ENCODE data around the gene CITED4. TPM values are rescaled to one million over a fixed set of nuclear protein-coding genes. Genes with fewer than 3 reads are reported as not detected.

The CITED4 gene
- total RNA-seq, 1 experiment from 2014 or later, result 1.3 TPM

DNA sequence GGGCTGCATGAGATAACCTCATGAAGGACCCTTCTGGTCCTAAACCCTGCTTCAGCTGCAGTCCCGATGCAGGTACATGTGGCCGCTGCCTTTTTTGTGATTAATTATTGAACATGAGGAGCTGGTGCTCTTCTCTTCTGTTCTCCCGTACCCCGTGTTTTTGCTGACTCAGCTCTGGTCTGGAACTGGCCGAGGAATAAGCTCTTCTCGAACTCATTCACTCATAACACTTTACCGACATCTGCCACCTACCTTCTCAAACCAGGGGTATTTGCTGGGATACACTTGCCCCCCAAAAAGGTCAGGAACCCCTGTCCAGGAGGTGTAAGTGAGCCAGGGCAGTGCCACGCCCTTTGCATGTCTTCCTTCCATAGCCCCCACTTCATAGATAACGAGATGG is 46.7 kb downstream of the CITED4 start:
- intact Hi-C loops (cut with micrococcal nuclease; ENCODE audit: unreplicated experiment), result no loop called here
- ChIA-PET POLR2A (ENCODE audit: low non-redundant PET) (interaction anchor here (0.6 kb wide), 1 partner anchor 150 kb away, joined by 7 read pairs; the partner anchor contains the start of gene RIMS3), CTCF (no interaction called here)
- H3K4me3 ChIP-seq (ENCODE audit: low read depth, low read length, poor library complexity, severe bottlenecking), result no peak overlapping the region
- H3K36me3 ChIP-seq (ENCODE audit: insufficient read depth, low read length, poor library complexity, severe bottlenecking), result no peaks in the 10 kb centered on the region
- DNase-seq (ENCODE audit: low spot score), result no peak
- no peaks in the 10 kb centered on the region for H3K4me1 ChIP-seq (ENCODE audit: insufficient read depth, low read length, poor library complexity, severe bottlenecking)
- TF ChIP-seq, protein P1, sequence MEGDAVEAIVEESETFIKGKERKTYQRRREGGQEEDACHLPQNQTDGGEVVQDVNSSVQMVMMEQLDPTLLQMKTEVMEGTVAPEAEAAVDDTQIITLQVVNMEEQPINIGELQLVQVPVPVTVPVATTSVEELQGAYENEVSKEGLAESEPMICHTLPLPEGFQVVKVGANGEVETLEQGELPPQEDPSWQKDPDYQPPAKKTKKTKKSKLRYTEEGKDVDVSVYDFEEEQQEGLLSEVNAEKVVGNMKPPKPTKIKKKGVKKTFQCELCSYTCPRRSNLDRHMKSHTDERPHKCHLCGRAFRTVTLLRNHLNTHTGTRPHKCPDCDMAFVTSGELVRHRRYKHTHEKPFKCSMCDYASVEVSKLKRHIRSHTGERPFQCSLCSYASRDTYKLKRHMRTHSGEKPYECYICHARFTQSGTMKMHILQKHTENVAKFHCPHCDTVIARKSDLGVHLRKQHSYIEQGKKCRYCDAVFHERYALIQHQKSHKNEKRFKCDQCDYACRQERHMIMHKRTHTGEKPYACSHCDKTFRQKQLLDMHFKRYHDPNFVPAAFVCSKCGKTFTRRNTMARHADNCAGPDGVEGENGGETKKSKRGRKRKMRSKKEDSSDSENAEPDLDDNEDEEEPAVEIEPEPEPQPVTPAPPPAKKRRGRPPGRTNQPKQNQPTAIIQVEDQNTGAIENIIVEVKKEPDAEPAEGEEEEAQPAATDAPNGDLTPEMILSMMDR (conservative IDR thresholded peaks at IDR 0.05; ENCODE audit: low read depth, low read length), result no peak
- TF ChIP-seq EZH2 (IDR thresholded peaks at IDR 0.05; ENCODE audit: borderline replicate concordance, low read depth, low read length, poor library complexity, severe bottlenecking), result no peak
- no TSS peak for BruUV-seq (replicated peaks)
- H3K9me3 ChIP-seq (ENCODE audit: low read depth, low read length, poor library complexity, severe bottlenecking), result no peaks in the 10 kb centered on the region
- H3K27ac ChIP-seq (ENCODE audit: low read depth, low read length, poor library complexity, severe bottlenecking), result no peak overlapping the region
- H3K27me3 ChIP-seq (replicated peaks; ENCODE audit: insufficient read depth, low read depth, low read length, poor library complexity), result no peaks in the 10 kb centered on the region

Other genes with a start within 250 kb of the CITED4 start
- 9.9 and 21.5 TPM in 2 replicates for gene RIMS3, start 196.7 kb downstream of the CITED4 start, total RNA-seq (2021)
- 81.9 and 83.0 TPM in 2 replicates for gene NFYC, start 170.7 kb downstream of the CITED4 start, total RNA-seq (2021)
- 0.62 and 1.4 TPM in 2 replicates for gene KCNQ4, start 78.6 kb downstream of the CITED4 start, total RNA-seq (2021)
- gene CTPS1, start 117.3 kb upstream of the CITED4 start, total RNA-seq (2021), result 126 and 139 TPM in 2 replicates
- gene SLFNL1, start 159.4 kb upstream of the CITED4 start, total RNA-seq (2021), result 0.37 and 0.39 TPM in 2 replicates

Measured in A673 (cell line).